Lower leg skin (tissue), 4 donors: ENCODE measurements around the gene PPIA. TPM values are rescaled to one million over a fixed set of nuclear protein-coding genes. Genes with fewer than 3 reads are reported as not detected.
"Not testable (repeated sequence)": the region's sequence is repeated elsewhere in the genome, so short reads cannot be mapped to it uniquely, and the experiment has no call there.

Experiments
- DNase-seq, 2 donors: peaks; one replicate each; pipeline ENCODE4 v3.0.0-alpha.2; 2019; ENCODE audit warnings: low spot score in 2 of 2
- H3K4me3 ChIP-seq: fragments of 200-600 bp; sonication (generic); 2 replicates; pipeline ENCODE4 v1.5.1; 2017; ENCODE audit warnings: mild to moderate bottlenecking, low read depth; ENCODE audit not compliant: poor library complexity, severe bottlenecking
- CTCF ChIP-seq, 3 donors: fragments of 450-650 bp; IDR thresholded peaks; one replicate each; pipeline ENCODE4 v1.5.1; 2016; ENCODE audit warnings: antibody characterized with exemption in 3 of 3, mild to moderate bottlenecking in 3 of 3, moderate library complexity in 2 of 3
- POLR2A ChIP-seq, 2 donors: fragments of 450-650 bp; IDR thresholded peaks; one replicate each; pipeline ENCODE4 v1.6.1; 2016 to 2017; ENCODE audit warnings: antibody characterized with exemption in 2 of 2, mild to moderate bottlenecking in 1 of 2, moderate library complexity in 1 of 2
- WGBS, 2 donors: methylation state at CpG; one replicate each; pipeline ENCODE4 v1.1.5; 2018; 5-methylcytosine and 5-hydroxymethylcytosine counted together
- intact Hi-C: fragments of 100-400 bp; cut with DNase I; formaldehyde crosslinking; loops from one replicate; pipeline ENCODE4 v1.15.0; 2023; ENCODE audit warnings: low total_unique reads
- total RNA-seq, 4 donors: library from RNA; depleted of rRNA; stranded (reverse); fragments of >200 nt; gene quantifications; one replicate each; pipeline ENCODE4 v1.1.0, GENCODE V29; 2016

The PPIA gene
- total RNA-seq, 4 donors from 2014 or later: 1,809 to 2,568 (median 2,150) TPM

GRCh38 chr7:44823255-44823781 lies 26.8 kb downstream of the PPIA start:
- DNase-seq: no peak
- no peak overlapping the region for H3K4me3 ChIP-seq
- intact Hi-C loops: no loop called here
- TF ChIP-seq POLR2A (IDR thresholded peaks at IDR 0.05) (no peak), CTCF (IDR thresholded peaks at IDR 0.05) (no peak)
- 73 to 78% methylated on average over 5 of the region's 5 CpGs for WGBS, 2 donors

DNA sequence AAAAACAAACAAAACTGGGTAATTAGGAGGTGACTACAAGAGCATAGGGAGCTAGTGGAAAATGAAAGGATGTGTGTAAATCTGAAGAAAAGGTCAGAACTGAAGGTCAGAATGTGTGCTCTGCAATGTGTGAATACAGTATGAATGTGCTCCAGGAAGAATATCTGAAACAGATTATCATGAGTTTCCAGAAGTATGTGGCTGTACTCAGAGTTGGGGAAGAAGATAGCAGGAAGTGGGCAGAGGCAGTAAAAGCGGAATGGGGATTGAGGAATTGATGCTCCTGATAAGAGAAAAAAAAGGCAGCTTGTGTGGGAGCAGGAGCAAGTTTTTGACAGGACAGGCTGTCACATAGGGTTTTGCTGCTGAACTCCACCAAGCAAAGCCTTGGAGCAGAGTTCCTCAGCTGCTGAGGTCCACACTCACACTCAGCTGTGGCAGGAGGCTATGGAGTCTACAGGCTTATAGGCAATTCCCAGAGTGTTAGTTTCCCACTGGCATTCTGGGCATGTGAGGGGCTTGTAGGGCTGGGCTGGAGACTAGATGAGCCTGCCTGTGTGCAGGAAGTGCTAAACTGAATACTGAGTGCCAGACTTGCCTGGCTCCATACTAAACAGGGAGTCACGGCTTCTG lies 28.5 kb downstream of the PPIA start:
- no peak overlapping the region for H3K4me3 ChIP-seq
- intact Hi-C loops: no loop called here
- WGBS, 2 donors: 75 to 82% methylated on average over 2 of the region's 2 CpGs
- DNase-seq: no peak
- TF ChIP-seq CTCF (IDR thresholded peaks at IDR 0.05) (no peak), POLR2A (IDR thresholded peaks at IDR 0.05) (no peak)

- intact Hi-C loops: no loop called here
- no peak overlapping the region for H3K4me3 ChIP-seq
- 84 to 87% methylated on average over 3 of the region's 3 CpGs for WGBS, 2 donors
- DNase-seq: no peak
- TF ChIP-seq CTCF (IDR thresholded peaks at IDR 0.05) (no peak), POLR2A (IDR thresholded peaks at IDR 0.05) (no peak)
Observed at GRCh38 chr7:44827567-44827966, 31.1 kb downstream of the PPIA start.

DNA sequence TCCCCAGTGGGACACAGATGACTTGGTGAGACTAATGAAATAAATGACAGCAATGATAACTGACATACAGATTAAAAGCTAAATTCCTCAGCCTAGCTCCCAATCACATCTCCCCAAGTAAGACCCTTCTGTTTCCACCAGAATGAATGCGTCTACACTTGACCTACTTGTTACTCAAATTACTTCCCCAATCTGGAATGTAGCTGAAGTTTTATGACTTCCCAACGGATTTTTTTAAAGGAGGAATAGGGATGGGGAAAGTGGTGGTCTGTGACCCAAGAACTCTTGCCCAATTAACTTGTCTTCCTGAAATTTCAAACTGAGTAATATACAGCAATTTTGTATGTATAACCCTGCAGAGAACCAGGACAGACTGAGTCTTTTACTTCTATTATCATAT lies 42.3 kb downstream of the PPIA start:
- H3K4me3 ChIP-seq: no peak overlapping the region
- no peak for DNase-seq
- intact Hi-C loops: no loop called here
- TF ChIP-seq POLR2A (IDR thresholded peaks at IDR 0.05): no peak
- no peak for TF ChIP-seq CTCF (IDR thresholded peaks at IDR 0.05)
- WGBS, 2 donors: 73% methylated on average over 2 of the region's 2 CpGs

GRCh38 chr7:44842675-44843074 lies 46.2 kb downstream of the PPIA start:
- H3K4me3 ChIP-seq, DNase-seq, intact Hi-C loops: not testable (repeated sequence)
- 80 to 83% methylated on average over 8 of the region's 8 CpGs for WGBS, 2 donors

- intact Hi-C loops, H3K4me3 ChIP-seq, DNase-seq: not testable (repeated sequence)
- 93 to 97% methylated on average over 5 of the region's 5 CpGs for WGBS, 2 donors
Observed at GRCh38 chr7:44843440-44843839, 47.0 kb downstream of the PPIA start.

DNA sequence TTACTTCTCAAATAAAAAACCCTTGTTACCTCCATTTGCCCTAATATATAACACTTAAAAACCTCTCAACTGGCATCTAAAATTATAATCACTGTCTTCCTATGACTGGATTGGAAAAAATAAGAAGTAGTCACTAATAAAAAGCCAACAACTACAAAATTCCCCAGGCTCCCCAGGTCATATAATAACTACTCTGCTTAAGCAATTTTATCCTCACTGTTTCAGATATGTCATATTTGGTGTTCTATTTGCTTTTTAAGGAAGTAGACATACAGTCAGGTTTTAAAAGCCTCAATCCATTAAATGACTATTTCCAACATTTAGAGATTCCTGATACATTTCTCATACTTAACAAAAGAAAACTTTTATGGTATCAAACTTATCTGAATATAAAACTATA lies 49.0 kb downstream of the PPIA start:
- H3K4me3 ChIP-seq: no peak overlapping the region

GRCh38 chr7:44846390-44846789 lies 49.9 kb downstream of the PPIA start:
- 47 to 50% methylated on average over 11 of the region's 11 CpGs for WGBS, 2 donors
- H3K4me3 ChIP-seq, DNase-seq: not testable (repeated sequence)
- intact Hi-C loops: loop anchor here (5.0 kb wide), 1 partner anchor 259 kb away; no protein-coding TSS in a partner anchor

More for the DNA sequence above, 49.0 kb downstream of the PPIA start:
- TF ChIP-seq CTCF (IDR thresholded peaks at IDR 0.05) (no peak), POLR2A (IDR thresholded peaks at IDR 0.05) (no peak)
- intact Hi-C loops: loop anchor here (5.0 kb wide), 1 partner anchor 258 kb away; no protein-coding TSS in a partner anchor
- no peak for DNase-seq
